Endothelial cell of umbilical vein (primary cell): ENCODE measurements around the gene CASR.

ENCODE experiments used
- CTCF ChIP-seq, 2 donors: IDR thresholded peaks; 1 replicate in 1 of 2; 2 replicates in 1 of 2; pipeline ENCODE4 v1.5.1; 2011; ENCODE audit warnings: low read length in 2 of 2, mild to moderate bottlenecking in 2 of 2, moderate library complexity in 2 of 2, control low read depth in 1 of 2, inconsistent platforms in 1 of 2, low read depth in 1 of 2; ENCODE audit not compliant: insufficient read depth in 1 of 2; ENCODE audit errors: extremely low read depth in 1 of 2
- JUN ChIP-seq: IDR thresholded peaks from 2 replicates; pipeline ENCODE4 v1.6.1; 2011; ENCODE audit warnings: borderline replicate concordance, low read depth; ENCODE audit not compliant: insufficient read length, insufficient read depth
- MAX ChIP-seq: IDR thresholded peaks from 2 replicates; pipeline ENCODE4 v1.6.1; 2011; ENCODE audit not compliant: insufficient read depth, insufficient read length
- POLR2AphosphoS5 ChIP-seq: IDR thresholded peaks from 2 replicates; pipeline ENCODE4 v1.6.1; 2012; ENCODE audit warnings: low read depth, mild to moderate bottlenecking, control low read depth, low read length, moderate library complexity; ENCODE audit not compliant: insufficient read depth

GRCh38 chr3:122198966-122199365, 15.5 kb downstream of the CASR start:
- TF ChIP-seq JUN: no peak
- TF ChIP-seq CTCF (IDR thresholded peaks at IDR 0.05; ENCODE audit: extremely low read depth in 1 of 2, insufficient read depth in 1 of 2, low read depth in 1 of 2, low read length in 2 of 2): no peak
- TF ChIP-seq MAX: no peak
- TF ChIP-seq POLR2AphosphoS5: no peak
